GM18517 (cell line): ENCODE measurements around the gene RAVER2.
"Not testable (repeated sequence)": the region's sequence is repeated elsewhere in the genome, so short reads cannot be mapped to it uniquely, and the experiment has no call there.

Source experiments
- ATAC-seq: cut with Tn5 transposase; IDR thresholded peaks from one replicate; pipeline ENCODE4 v1.9.1; 2021; ENCODE audit warnings: mild to moderate bottlenecking, moderate library complexity; ENCODE audit not compliant: unreplicated experiment

RAVER2 gene

GRCh38 chr1:64745986-64746940 is 1.4 kb downstream of the RAVER2 start:
- no peak for ATAC-seq

GRCh38 chr1:64748222-64748621 is 3.3 kb downstream of the RAVER2 start:
- ATAC-seq, result no peak

GRCh38 chr1:64748706-64749105 is 3.8 kb downstream of the RAVER2 start:
- ATAC-seq, result no peak

- ATAC-seq, result no peak
Observed at GRCh38 chr1:64750092-64750491, 5.2 kb downstream of the RAVER2 start.

GRCh38 chr1:64750875-64751274 is 6.0 kb downstream of the RAVER2 start:
- ATAC-seq, result no peak

GRCh38 chr1:64754173-64754572 is 9.3 kb downstream of the RAVER2 start:
- no peak for ATAC-seq

GRCh38 chr1:64755361-64755760 is 10.5 kb downstream of the RAVER2 start:
- ATAC-seq, result no peak

- ATAC-seq, result no peak
Observed at GRCh38 chr1:64756770-64757169, 11.9 kb downstream of the RAVER2 start.

- no peak for ATAC-seq
Observed at GRCh38 chr1:64757213-64757612, 12.3 kb downstream of the RAVER2 start.

GRCh38 chr1:64758233-64758632 is 13.4 kb downstream of the RAVER2 start:
- no peak for ATAC-seq

- ATAC-seq, result no peak
Observed at GRCh38 chr1:64759968-64760367, 15.1 kb downstream of the RAVER2 start.

- no peak for ATAC-seq
Observed at GRCh38 chr1:64765012-64765411, 20.1 kb downstream of the RAVER2 start.

GRCh38 chr1:64765826-64766225 is 21.0 kb downstream of the RAVER2 start:
- no peak for ATAC-seq

GRCh38 chr1:64766429-64766828 is 21.6 kb downstream of the RAVER2 start:
- ATAC-seq, result no peak

- no peak for ATAC-seq
Observed at GRCh38 chr1:64769482-64769881, 24.6 kb downstream of the RAVER2 start.

- ATAC-seq, result no peak
Observed at GRCh38 chr1:64769971-64770370, 25.1 kb downstream of the RAVER2 start.

- not testable (repeated sequence) for ATAC-seq
Observed at GRCh38 chr1:64773306-64773705, 28.4 kb downstream of the RAVER2 start.

GRCh38 chr1:64775113-64775512 is 30.2 kb downstream of the RAVER2 start:
- ATAC-seq, result no peak

GRCh38 chr1:64782044-64782443 is 37.2 kb downstream of the RAVER2 start:
- not testable (repeated sequence) for ATAC-seq

- ATAC-seq, result not testable (repeated sequence)
Observed at GRCh38 chr1:64782848-64783247, 38.0 kb downstream of the RAVER2 start.

GRCh38 chr1:64790832-64791487 is 46.1 kb downstream of the RAVER2 start:
- no peak for ATAC-seq

GRCh38 chr1:64798872-64799271 is 54.0 kb downstream of the RAVER2 start:
- no peak for ATAC-seq
